ENCODE results near the gene AGMAT. TPM values are rescaled to one million over a fixed set of nuclear protein-coding genes. Genes with fewer than 3 reads are reported as not detected.
"Not testable (repeated sequence)": the region's sequence is repeated elsewhere in the genome, so short reads cannot be mapped to it uniquely, and the experiment has no call there.

The AGMAT gene
- total RNA-seq, 1 donor from 2014 or later = 34.4 TPM

- peak overlapping the region; percentile 21 for H3K27ac Mint-ChIP-seq
- intact Hi-C loops (cut with micrococcal nuclease) = loop anchor here (1.0 to 10.0 kb wide), 4 partner anchors 13 to 1301 kb away; partner anchors contain the start of genes AGMAT, DDI2 and DNAJC16
- H3K9me3 Mint-ChIP-seq; DNase-seq (ENCODE audit: low spot score); H3K27me3 Mint-ChIP-seq (ENCODE audit: insufficient read depth); H3K36me3 Mint-ChIP-seq (ENCODE audit: low read depth); H3K4me1 Mint-ChIP-seq (ENCODE audit: low read depth): not testable (repeated sequence)
- peak overlapping the region; percentile 80 for H3K4me3 Mint-ChIP-seq
These were observed 19.1 kb upstream of the AGMAT start for GRCh38 chr1:15603966-15604282.

- peak; percentile 91 for DNase-seq (ENCODE audit: low spot score)
- Mint-ChIP-seq H3K27me3 (ENCODE audit: insufficient read depth) (no peaks in the 10 kb centered on the region), H3K36me3 (ENCODE audit: low read depth) (no peaks in the 10 kb centered on the region), H3K4me3 (peak overlapping the region; percentile 80), H3K9me3 (peaks cover 4% of the 10 kb centered on the region), H3K27ac (peak overlapping the region; percentile 55), H3K4me1 (ENCODE audit: low read depth) (peaks cover 6% of the 10 kb centered on the region)
- intact Hi-C loops (cut with micrococcal nuclease) = loop anchor here (1.0 to 10.0 kb wide), 4 partner anchors 14 to 1301 kb away; partner anchors contain the start of genes AGMAT, DDI2 and DNAJC16
These were observed 18.5 kb upstream of the AGMAT start for GRCh38 chr1:15603050-15603965.

GRCh38 chr1:15598436-15598835 lies 13.6 kb upstream of the AGMAT start:
- intact Hi-C loops (cut with micrococcal nuclease) = loop anchor here (5.0 kb wide), 1 partner anchor 84 kb away; the partner anchor contains the start of gene PLEKHM2

GRCh38 chr1:15595809-15596617 lies 11.2 kb upstream of the AGMAT start:
- H3K27ac Mint-ChIP-seq = no peak overlapping the region
- H3K9me3 Mint-ChIP-seq = no peaks in the 10 kb centered on the region
- H3K36me3 Mint-ChIP-seq (ENCODE audit: low read depth) = no peaks in the 10 kb centered on the region
- intact Hi-C loops (cut with micrococcal nuclease) = loop anchor here (5.0 kb wide), 1 partner anchor 86 kb away; the partner anchor contains the start of gene PLEKHM2
- H3K4me1 Mint-ChIP-seq (ENCODE audit: low read depth) = no peaks in the 10 kb centered on the region
- peaks cover 3% of the 10 kb centered on the region for H3K27me3 Mint-ChIP-seq (ENCODE audit: insufficient read depth)
- no peak for DNase-seq (ENCODE audit: low spot score)
- H3K4me3 Mint-ChIP-seq = no peak overlapping the region

More at GRCh38 chr1:15598436-15598835, 13.6 kb upstream of the AGMAT start:
- Mint-ChIP-seq H3K27me3 (ENCODE audit: insufficient read depth) (peaks cover 3% of the 10 kb centered on the region), H3K9me3 (no peaks in the 10 kb centered on the region), H3K27ac (no peak overlapping the region), H3K4me1 (ENCODE audit: low read depth) (peaks cover under 1% of the 10 kb centered on the region), H3K36me3 (ENCODE audit: low read depth) (no peaks in the 10 kb centered on the region), H3K4me3 (no peak overlapping the region)
- no peak for DNase-seq (ENCODE audit: low spot score)

GRCh38 chr1:15592285-15592684 lies 7.4 kb upstream of the AGMAT start:
- peaks cover 12% of the 10 kb centered on the region for H3K36me3 Mint-ChIP-seq (ENCODE audit: low read depth)
- intact Hi-C loops (cut with micrococcal nuclease) = no loop called here
- H3K27me3 Mint-ChIP-seq (ENCODE audit: insufficient read depth) = peaks cover 3% of the 10 kb centered on the region
- H3K4me1 Mint-ChIP-seq (ENCODE audit: low read depth) = peaks cover 4% of the 10 kb centered on the region
- H3K27ac Mint-ChIP-seq = no peak overlapping the region
- DNase-seq (ENCODE audit: low spot score) = no peak
- H3K4me3 Mint-ChIP-seq = no peak overlapping the region
- no peaks in the 10 kb centered on the region for H3K9me3 Mint-ChIP-seq

- Mint-ChIP-seq H3K36me3 (ENCODE audit: low read depth) (peaks cover 30% of the 10 kb centered on the region), H3K4me1 (ENCODE audit: low read depth) (peaks cover 42% of the 10 kb centered on the region), H3K27me3 (ENCODE audit: insufficient read depth) (no peaks in the 10 kb centered on the region), H3K9me3 (no peaks in the 10 kb centered on the region), H3K4me3 (peak overlapping the region; percentile 86), H3K27ac (peak overlapping the region; percentile 89)
- intact Hi-C loops (cut with micrococcal nuclease) = no loop called here
- DNase-seq (ENCODE audit: low spot score) = no peak
These were observed 1.7 kb downstream of the AGMAT start for GRCh38 chr1:15583016-15583706.

- Mint-ChIP-seq H3K27ac (peak overlapping the region; percentile 90), H3K9me3 (no peaks in the 10 kb centered on the region), H3K4me1 (ENCODE audit: low read depth) (peaks cover 48% of the 10 kb centered on the region), H3K36me3 (ENCODE audit: low read depth) (peaks cover 32% of the 10 kb centered on the region), H3K4me3 (peak overlapping the region; percentile 75), H3K27me3 (ENCODE audit: insufficient read depth) (no peaks in the 10 kb centered on the region)
- intact Hi-C loops (cut with micrococcal nuclease) = loop anchor here (1.0 kb wide), 3 partner anchors 38 to 105 kb away; partner anchors contain the start of genes DDI2 and PLEKHM2
- DNase-seq (ENCODE audit: low spot score) = peak; percentile 11
These were observed 5.2 kb downstream of the AGMAT start for GRCh38 chr1:15579683-15580047.

- DNase-seq (ENCODE audit: low spot score) = peak; percentile 37
- Mint-ChIP-seq H3K4me3 (peak overlapping the region; percentile 75), H3K36me3 (ENCODE audit: low read depth) (peaks cover 35% of the 10 kb centered on the region), H3K27ac (peak overlapping the region; percentile 90), H3K4me1 (ENCODE audit: low read depth) (peaks cover 48% of the 10 kb centered on the region), H3K9me3 (no peaks in the 10 kb centered on the region), H3K27me3 (ENCODE audit: insufficient read depth) (no peaks in the 10 kb centered on the region)
- intact Hi-C loops (cut with micrococcal nuclease) = loop anchor here (1.0 kb wide), 3 partner anchors 38 to 105 kb away; partner anchors contain the start of genes DDI2 and PLEKHM2
These were observed 5.7 kb downstream of the AGMAT start for GRCh38 chr1:15578921-15579682.

- intact Hi-C loops (cut with micrococcal nuclease) = no loop called here
These were observed 7.2 kb downstream of the AGMAT start for GRCh38 chr1:15577691-15578090.

GRCh38 chr1:15575549-15576150 lies 9.2 kb downstream of the AGMAT start:
- Mint-ChIP-seq H3K27ac (no peak overlapping the region), H3K9me3 (no peaks in the 10 kb centered on the region), H3K4me3 (no peak overlapping the region), H3K27me3 (ENCODE audit: insufficient read depth) (no peaks in the 10 kb centered on the region), H3K4me1 (ENCODE audit: low read depth) (peaks cover 34% of the 10 kb centered on the region), H3K36me3 (ENCODE audit: low read depth) (peaks cover 37% of the 10 kb centered on the region)
- no peak for DNase-seq (ENCODE audit: low spot score)
- intact Hi-C loops (cut with micrococcal nuclease) = no loop called here

More at GRCh38 chr1:15577691-15578090, 7.2 kb downstream of the AGMAT start:
- DNase-seq (ENCODE audit: low spot score) = no peak
- Mint-ChIP-seq H3K27me3 (ENCODE audit: insufficient read depth) (no peaks in the 10 kb centered on the region), H3K27ac (peak overlapping the region; percentile 90), H3K36me3 (ENCODE audit: low read depth) (peaks cover 30% of the 10 kb centered on the region), H3K4me3 (peak overlapping the region; percentile 58), H3K4me1 (ENCODE audit: low read depth) (peaks cover 35% of the 10 kb centered on the region), H3K9me3 (no peaks in the 10 kb centered on the region)

GRCh38 chr1:15574741-15575140 lies 10.1 kb downstream of the AGMAT start:
- no peak overlapping the region for H3K27ac Mint-ChIP-seq
- peaks cover 35% of the 10 kb centered on the region for H3K36me3 Mint-ChIP-seq (ENCODE audit: low read depth)
- H3K9me3 Mint-ChIP-seq = no peaks in the 10 kb centered on the region
- no peak overlapping the region for H3K4me3 Mint-ChIP-seq
- peaks cover 30% of the 10 kb centered on the region for H3K4me1 Mint-ChIP-seq (ENCODE audit: low read depth)
- intact Hi-C loops (cut with micrococcal nuclease) = no loop called here
- H3K27me3 Mint-ChIP-seq (ENCODE audit: insufficient read depth) = no peaks in the 10 kb centered on the region
- no peak for DNase-seq (ENCODE audit: low spot score)
